Activated CD4-positive, alpha-beta T cell treated with anti-CD3 and anti-CD28 coated beads for 36 hours (primary cell): Measurements from ENCODE around the gene DBI. TPM values are rescaled to one million over a fixed set of nuclear protein-coding genes. Genes with fewer than 3 reads are reported as not detected.

Experiments used
- ATAC-seq: fragments of 200-7000 bp; cut with Tn5 transposase; one replicate; pipeline ENCODE4 v1.10.0; 2021; ENCODE audit warnings: mild to moderate bottlenecking, moderate library complexity
- CTCF ChIA-PET: fragments of 350-600 bp; sonication (Branson Sonifier 250); formaldehyde crosslinking; loops from one replicate; lab custom pipeline; 2021; ENCODE audit warnings: antibody characterized with exemption; lab: Charles Lee
- POLR2A ChIA-PET: fragments of 350-600 bp; sonication (Branson Sonifier 250); formaldehyde crosslinking; loops from one replicate; lab custom pipeline; 2021; ENCODE audit warnings: antibody characterized with exemption, inconsistent platforms; lab: Charles Lee
- DNase-seq: peaks from one replicate; pipeline ENCODE4 v3.0.0-alpha.2; 2020
- H3K27ac Mint-ChIP-seq: one replicate; pipeline ENCODE4 v1.8.0; 2021; ENCODE audit warnings: mixed read lengths
- H3K27me3 Mint-ChIP-seq: one replicate; pipeline ENCODE4 v1.8.0; 2021; ENCODE audit warnings: mixed read lengths
- H3K36me3 Mint-ChIP-seq: one replicate; pipeline ENCODE4 v1.8.0; 2021; ENCODE audit warnings: low read depth, mixed read lengths
- H3K4me1 Mint-ChIP-seq: one replicate; pipeline ENCODE4 v1.8.0; 2021; ENCODE audit warnings: mixed read lengths
- H3K4me3 Mint-ChIP-seq: one replicate; pipeline ENCODE4 v1.8.0; 2021; ENCODE audit warnings: mild to moderate bottlenecking, moderate library complexity, mixed read lengths
- H3K9me3 Mint-ChIP-seq: one replicate; pipeline ENCODE4 v1.8.0; 2021; ENCODE audit warnings: low read depth, mixed read lengths
- intact Hi-C, 2 experiments: fragments of 100-400 bp; cut with DNase I in 1 of 2; cut with micrococcal nuclease in 1 of 2; formaldehyde crosslinking; loops; one replicate each; pipeline versions ENCODE4 v1.14.2 to v1.15.1; 2022 to 2024; cut with DNase I, micrococcal nuclease
- total RNA-seq, 2 experiments: library from RNA; stranded (reverse); gene quantifications; one replicate each; pipeline ENCODE4 v1.2.3, GENCODE V29; 2021

Gene DBI
- total RNA-seq, 2 experiments from 2014 or later: 123 to 151 TPM

GRCh38 chr2:119419065-119419464 lies 52.3 kb downstream of the DBI start:
- intact Hi-C loops: loop anchor here in 1 of 2 experiments (5.0 kb wide), 1 partner anchor 52 kb away; the partner anchor contains the start of genes C2orf76 and DBI
- no peaks in the 10 kb centered on the region for H3K36me3 Mint-ChIP-seq
- peaks cover 5% of the 10 kb centered on the region for H3K9me3 Mint-ChIP-seq
- DNase-seq (no peak), ATAC-seq (no peak)
- no peak overlapping the region for H3K27ac Mint-ChIP-seq
- POLR2A ChIA-PET: no interaction called here
- H3K27me3 Mint-ChIP-seq: peaks cover 23% of the 10 kb centered on the region
- no peaks in the 10 kb centered on the region for H3K4me1 Mint-ChIP-seq
- CTCF ChIA-PET: no interaction called here
- no peak overlapping the region for H3K4me3 Mint-ChIP-seq

DNA sequence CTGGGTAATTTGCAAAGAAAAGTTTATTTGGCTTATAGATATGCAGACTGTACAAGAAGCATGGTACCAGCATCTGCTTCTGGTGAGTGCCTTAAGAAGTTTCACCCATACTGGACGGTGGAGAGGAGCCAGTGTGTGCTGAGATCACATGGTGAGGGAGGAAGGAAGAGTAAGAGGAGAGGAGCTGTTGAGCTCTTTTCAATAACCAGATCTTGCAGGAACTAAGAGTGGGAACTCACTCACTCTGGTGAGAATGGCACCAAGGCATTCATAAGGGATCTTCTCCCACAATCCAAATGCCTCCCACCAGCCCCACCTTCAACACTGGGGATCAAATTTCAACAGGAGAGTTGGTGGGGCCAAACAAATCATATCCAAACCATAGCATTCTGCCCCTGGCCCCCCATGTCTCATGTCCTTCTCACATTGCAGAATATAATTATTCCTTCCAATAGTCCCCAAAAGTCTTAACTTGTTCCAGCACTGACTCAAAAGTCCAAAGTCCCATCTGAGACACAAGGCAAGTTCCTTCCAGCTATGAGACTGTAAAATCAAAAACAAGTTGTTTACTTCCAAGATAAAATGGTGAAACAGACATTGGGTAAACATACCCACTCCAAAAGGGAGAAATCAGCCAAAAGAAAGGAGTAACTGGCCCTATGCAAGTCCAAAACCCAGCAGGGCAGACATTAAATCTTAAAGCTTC lies 53.2 kb downstream of the DBI start:
- CTCF ChIA-PET: no interaction called here
- POLR2A ChIA-PET: no interaction called here
- no peak for DNase-seq
- H3K9me3 Mint-ChIP-seq: peaks cover 5% of the 10 kb centered on the region
- no peaks in the 10 kb centered on the region for H3K36me3 Mint-ChIP-seq
- H3K27me3 Mint-ChIP-seq: peaks cover 25% of the 10 kb centered on the region
- H3K4me1 Mint-ChIP-seq: no peaks in the 10 kb centered on the region
- ATAC-seq: no peak
- intact Hi-C loops: loop anchor here in 1 of 2 experiments (5.0 kb wide), 1 partner anchor 53 kb away; the partner anchor contains the start of genes C2orf76 and DBI
- H3K27ac Mint-ChIP-seq: no peak overlapping the region
- no peak overlapping the region for H3K4me3 Mint-ChIP-seq

- intact Hi-C loops: no loop called here
- no peaks in the 10 kb centered on the region for H3K4me1 Mint-ChIP-seq
- CTCF ChIA-PET: no interaction called here
- peaks cover 33% of the 10 kb centered on the region for H3K27me3 Mint-ChIP-seq
- H3K4me3 Mint-ChIP-seq: no peak overlapping the region
- no peak overlapping the region for H3K27ac Mint-ChIP-seq
- H3K9me3 Mint-ChIP-seq: peaks cover 5% of the 10 kb centered on the region
- ATAC-seq (no peak), DNase-seq (no peak)
- POLR2A ChIA-PET: no interaction called here
- no peaks in the 10 kb centered on the region for H3K36me3 Mint-ChIP-seq
Measured at GRCh38 chr2:119421304-119421703, 54.5 kb downstream of the DBI start.

- Mint-ChIP-seq H3K9me3 (peaks cover 5% of the 10 kb centered on the region), H3K27ac (no peak overlapping the region), H3K4me3 (no peak overlapping the region), H3K4me1 (no peaks in the 10 kb centered on the region), H3K36me3 (no peaks in the 10 kb centered on the region), H3K27me3 (peaks cover 35% of the 10 kb centered on the region)
- CTCF ChIA-PET: no interaction called here
- ATAC-seq (no peak), DNase-seq (no peak)
- intact Hi-C loops: no loop called here
- POLR2A ChIA-PET: no interaction called here
Measured at GRCh38 chr2:119421741-119422140, 55.0 kb downstream of the DBI start.

Other genes starting within 250 kb of the DBI start
- not detected for gene C1QL2, start 208.2 kb upstream of the DBI start, total RNA-seq
- gene STEAP3, start 143.1 kb upstream of the DBI start, total RNA-seq: under 1 TPM; 0.14 to 0.16 TPM
- gene C2orf76, start 143 bp upstream of the DBI start, total RNA-seq: 1 to 10 TPM; 8.9 to 9.9 TPM
- not detected for gene TMEM37, start 64.9 kb downstream of the DBI start, total RNA-seq
- not detected for gene SCTR, start 157.5 kb downstream of the DBI start, total RNA-seq
- not detected for gene CFAP221, start 177.5 kb downstream of the DBI start, total RNA-seq